SU-DHL-6 (cell line): ENCODE measurements around the gene KNTC1.

Source experiments
- H2AFZ ChIP-seq: fragments of 200-600 bp; sonication (generic); 2 replicates; pipeline ENCODE4 v1.6.1; 2014; ENCODE audit warnings: low read depth, mild to moderate bottlenecking, moderate library complexity, mixed read lengths, antibody characterized with exemption, low read length; ENCODE audit not compliant: severe bottlenecking
- H3F3A ChIP-seq: fragments of 200-600 bp; shearing (Covaris generic); 2 replicates; pipeline ENCODE4 v1.6.0; 2016; ENCODE audit warnings: antibody characterized with exemption, mild to moderate bottlenecking; ENCODE audit not compliant: insufficient read depth
- H3K27ac ChIP-seq: fragments of 200-600 bp; sonication (generic); 2 replicates; pipeline ENCODE4 v1.5.1; 2016; ENCODE audit warnings: low read depth, mild to moderate bottlenecking, low read length, moderate library complexity, mixed read lengths
- H3K27me3 ChIP-seq: fragments of 200-600 bp; sonication (generic), shearing (Covaris generic); 2 replicates; pipeline ENCODE4 v1.6.0; 2014; ENCODE audit warnings: mild to moderate bottlenecking, low read length
- H3K36me3 ChIP-seq: fragments of 200-600 bp; sonication (generic); 2 replicates; pipeline ENCODE4 v1.6.1; 2014; ENCODE audit warnings: mild to moderate bottlenecking, low read length, mixed read lengths
- H3K4me2 ChIP-seq: fragments of 300-600, 200-600 bp; shearing (Covaris generic), sonication (generic); 2 replicates; pipeline ENCODE4 v1.6.0; 2014; ENCODE audit warnings: low read length, low read depth, mild to moderate bottlenecking; ENCODE audit not compliant: poor library complexity, severe bottlenecking
- H3K4me3 ChIP-seq: fragments of 200-600 bp; sonication (generic); 2 replicates; pipeline ENCODE4 v1.5.1; 2014; ENCODE audit warnings: antibody characterized with exemption, low read length, mild to moderate bottlenecking, mixed read lengths; ENCODE audit not compliant: insufficient read depth, poor library complexity, severe bottlenecking
- H3K79me2 ChIP-seq: fragments of 200-600 bp; sonication (generic); 2 replicates; pipeline ENCODE4 v1.6.1; 2014; ENCODE audit warnings: mild to moderate bottlenecking, low read length, moderate library complexity; ENCODE audit not compliant: insufficient read depth
- H3K9ac ChIP-seq: fragments of 200-600 bp; sonication (generic); 2 replicates; pipeline ENCODE4 v1.7.0; 2014; ENCODE audit warnings: mild to moderate bottlenecking, low read length
- H3K9me2 ChIP-seq: fragments of 200-600 bp; sonication (generic); replicated peaks from 2 replicates; pipeline ENCODE4 v1.6.1; 2014; ENCODE audit warnings: low read length; ENCODE audit not compliant: insufficient read depth
- H3K9me3 ChIP-seq: fragments of 200-600 bp; sonication (generic); 2 replicates; pipeline ENCODE4 v1.6.1; 2014; ENCODE audit warnings: low read length, mixed read lengths; ENCODE audit not compliant: insufficient read depth
- H4K20me1 ChIP-seq: fragments of 200-600 bp; sonication (generic); 2 replicates; pipeline ENCODE4 v1.6.1; 2014; ENCODE audit warnings: low read depth, mild to moderate bottlenecking, antibody characterized with exemption, low read length, moderate library complexity, mixed read lengths
- CTCF ChIP-seq: fragments of 200-600 bp; sonication (generic); IDR thresholded peaks from one replicate; pipeline ENCODE4 v1.5.1; 2017; ENCODE audit warnings: antibody characterized with exemption, mild to moderate bottlenecking, low read length, moderate library complexity; ENCODE audit not compliant: insufficient read depth, poor library complexity, severe bottlenecking
- EZH2phosphoT487 ChIP-seq: fragments of 200-600 bp; sonication (generic), shearing (Covaris generic); conservative IDR thresholded peaks from 2 replicates; pipeline ENCODE4 v1.6.1; 2018; ENCODE audit warnings: mild to moderate bottlenecking, antibody characterized with exemption, low read length, moderate library complexity, mixed read lengths

The KNTC1 gene

DNA sequence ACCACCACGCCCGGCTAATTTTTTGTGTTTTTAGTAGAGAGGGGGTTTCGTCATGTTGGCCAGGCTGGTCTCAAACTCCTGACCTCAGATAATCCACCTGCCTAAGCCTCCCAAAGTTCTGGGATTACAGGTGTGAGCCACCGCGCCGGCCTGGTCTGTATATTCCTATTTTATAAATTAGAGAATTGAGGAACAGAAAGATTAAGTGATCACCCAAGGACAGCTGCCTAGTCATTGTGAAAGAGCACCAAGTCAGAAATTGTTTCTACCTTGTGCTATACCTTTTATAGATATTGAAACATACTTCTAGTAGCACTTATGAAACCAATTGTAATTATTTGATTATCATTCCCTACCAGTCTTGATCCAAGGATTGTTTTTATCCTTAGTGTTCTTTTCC lies 1.9 kb downstream of the KNTC1 start:
- Histone ChIP-seq H2AFZ (no peak overlapping the region), H3K9me2 (no peaks in the 10 kb centered on the region), H3K4me3 (no peak overlapping the region), H3K9ac (no peak overlapping the region), H4K20me1 (peaks cover 13% of the 10 kb centered on the region), H3K27me3 (no peaks in the 10 kb centered on the region), H3K4me2 (peak overlapping the region; percentile 93), H3F3A (no peaks in the 10 kb centered on the region), H3K79me2 (peaks cover 83% of the 10 kb centered on the region), H3K9me3 (no peaks in the 10 kb centered on the region), H3K27ac (no peak overlapping the region), H3K36me3 (peaks cover 33% of the 10 kb centered on the region)
- no peak for TF ChIP-seq EZH2phosphoT487
- TF ChIP-seq CTCF, result no peak

- H3K9me2 ChIP-seq, result no peaks in the 10 kb centered on the region
- no peaks in the 10 kb centered on the region for H3K9me3 ChIP-seq
- no peak overlapping the region for H3K27ac ChIP-seq
- no peaks in the 10 kb centered on the region for H3F3A ChIP-seq
- no peak overlapping the region for H3K9ac ChIP-seq
- no peak overlapping the region for H2AFZ ChIP-seq
- H3K4me2 ChIP-seq, result no peak overlapping the region
- H3K27me3 ChIP-seq, result no peaks in the 10 kb centered on the region
- TF ChIP-seq EZH2phosphoT487 (no peak), CTCF (no peak)
- no peak overlapping the region for H3K4me3 ChIP-seq
- peaks cover 34% of the 10 kb centered on the region for H3K36me3 ChIP-seq
- peaks cover 39% of the 10 kb centered on the region for H3K79me2 ChIP-seq
- no peaks in the 10 kb centered on the region for H4K20me1 ChIP-seq
Measured at GRCh38 chr12:122533856-122534255, 6.8 kb downstream of the KNTC1 start.

- Histone ChIP-seq H3K9me3 (no peaks in the 10 kb centered on the region), H3K9me2 (no peaks in the 10 kb centered on the region), H3K9ac (no peak overlapping the region), H3K36me3 (peaks cover 33% of the 10 kb centered on the region), H3K27ac (no peak overlapping the region), H2AFZ (no peak overlapping the region), H3K4me3 (no peak overlapping the region), H3K27me3 (no peaks in the 10 kb centered on the region), H4K20me1 (no peaks in the 10 kb centered on the region), H3K79me2 (peaks cover 18% of the 10 kb centered on the region; the same call in 1 of the 2 replicates), H3F3A (no peaks in the 10 kb centered on the region), H3K4me2 (no peak overlapping the region)
- TF ChIP-seq CTCF (no peak), EZH2phosphoT487 (no peak)
Measured at GRCh38 chr12:122537021-122537420, 10.0 kb downstream of the KNTC1 start.

DNA sequence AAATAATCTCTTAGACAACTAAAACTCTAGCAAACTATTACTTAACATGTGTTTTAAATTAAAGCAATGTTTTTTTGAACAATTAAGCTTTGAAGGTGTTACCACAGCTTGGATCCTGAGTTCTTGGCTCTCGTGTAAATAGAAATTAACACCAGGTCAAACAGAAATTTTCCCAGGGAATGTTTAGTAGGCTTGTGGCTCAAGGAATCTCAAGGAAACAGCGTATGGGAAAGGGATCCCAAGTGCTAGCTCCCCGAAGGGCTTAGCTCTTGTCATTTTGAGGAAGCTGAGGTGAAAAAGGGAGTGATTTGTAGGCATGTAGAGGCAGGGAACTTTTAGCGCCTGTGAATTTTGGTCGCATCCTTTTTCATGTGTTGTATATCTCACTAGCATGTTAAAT lies 11.4 kb downstream of the KNTC1 start:
- TF ChIP-seq CTCF (no peak), EZH2phosphoT487 (no peak)
- Histone ChIP-seq H3K36me3 (peaks cover 37% of the 10 kb centered on the region), H2AFZ (no peak overlapping the region), H3K9ac (no peak overlapping the region), H3K27me3 (no peaks in the 10 kb centered on the region), H3K9me2 (no peaks in the 10 kb centered on the region), H4K20me1 (no peaks in the 10 kb centered on the region), H3F3A (no peaks in the 10 kb centered on the region), H3K9me3 (no peaks in the 10 kb centered on the region), H3K4me2 (no peak overlapping the region), H3K79me2 (0 out of 2 replicates have a peak, but pooled peaks cover 8% of the 10 kb centered on the region), H3K27ac (no peak overlapping the region), H3K4me3 (no peak overlapping the region)
